MM.1S (cell line): ENCODE measurements around the gene CALHM3.

ENCODE experiments used
- DNase-seq: peaks from one replicate; pipeline ENCODE4 v3.0.0-alpha.2; 2015
- H2AFZ ChIP-seq: fragments of 300-600 bp; sonication (generic); 2 replicates; pipeline ENCODE4 v1.6.0; 2016; ENCODE audit warnings: antibody characterized with exemption, low read length
- H3F3A ChIP-seq: fragments of 300-600 bp; sonication (generic); 2 replicates; pipeline ENCODE4 v1.6.1; 2016; ENCODE audit warnings: mild to moderate bottlenecking, antibody characterized with exemption, low read length, moderate library complexity, mixed read lengths; ENCODE audit not compliant: insufficient read depth
- H3K27ac ChIP-seq: fragments of 300-600 bp; sonication (generic); 2 replicates; pipeline ENCODE4 v1.5.1; 2016; ENCODE audit warnings: mild to moderate bottlenecking, low read length
- H3K27me3 ChIP-seq: fragments of 300-600 bp; sonication (generic); replicated peaks from 2 replicates; pipeline ENCODE4 v1.6.0; 2016; ENCODE audit warnings: low read length; ENCODE audit not compliant: insufficient read depth
- H3K36me3 ChIP-seq: fragments of 300-600 bp; sonication (generic); replicated peaks from 2 replicates; pipeline ENCODE4 v1.6.1; 2016; ENCODE audit warnings: mild to moderate bottlenecking, low read length, mixed read lengths; ENCODE audit not compliant: insufficient read depth
- H3K4me1 ChIP-seq: fragments of 300-600 bp; sonication (generic); 2 replicates; pipeline ENCODE4 v1.6.1; 2016; ENCODE audit warnings: low read length, mixed read lengths
- H3K4me2 ChIP-seq: fragments of 300-600 bp; sonication (generic); 2 replicates; pipeline ENCODE4 v1.6.0; 2016; ENCODE audit warnings: low read depth, low read length
- H3K4me3 ChIP-seq: fragments of 300-600 bp; sonication (generic); 2 replicates; pipeline ENCODE4 v1.5.1; 2016; ENCODE audit warnings: low read length, mixed read lengths
- H3K79me2 ChIP-seq: fragments of 300-600 bp; sonication (generic); 2 replicates; pipeline ENCODE4 v1.6.1; 2016; ENCODE audit warnings: mixed run types, low read length, mixed read lengths
- H3K9ac ChIP-seq: fragments of 300-600 bp; sonication (generic); 2 replicates; pipeline ENCODE4 v1.6.1; 2016; ENCODE audit warnings: low read length, mixed read lengths
- H3K9me2 ChIP-seq: fragments of 300-600 bp; sonication (generic); replicated peaks from 2 replicates; pipeline ENCODE4 v1.6.1; 2016; ENCODE audit warnings: mild to moderate bottlenecking, low read length, mixed read lengths; ENCODE audit not compliant: insufficient read depth
- H3K9me3 ChIP-seq: fragments of 300-600 bp; sonication (generic); replicated peaks from 2 replicates; pipeline ENCODE4 v1.6.1; 2016; ENCODE audit warnings: mild to moderate bottlenecking, low read length, mixed read lengths; ENCODE audit not compliant: insufficient read depth
- H4K20me1 ChIP-seq: fragments of 300-600 bp; sonication (generic); 2 replicates; pipeline ENCODE4 v1.6.1; 2016; ENCODE audit warnings: mild to moderate bottlenecking, low read length, moderate library complexity, mixed read lengths; ENCODE audit not compliant: insufficient read depth
- CTCF ChIP-seq: fragments of 300-600 bp; sonication (generic); IDR thresholded peaks from 2 replicates; pipeline ENCODE4 v1.5.1; 2016; ENCODE audit warnings: antibody characterized with exemption, low read length, mixed read lengths
- EZH2 ChIP-seq: fragments of 300-600 bp; sonication (generic); optimal IDR thresholded peaks from 2 replicates; pipeline ENCODE3; 2017; ENCODE audit warnings: low read depth, mild to moderate bottlenecking, antibody characterized with exemption, low read length, mixed read lengths
- EZH2phosphoT487 ChIP-seq: fragments of 300-600 bp; sonication (generic); IDR thresholded peaks from 2 replicates; pipeline ENCODE4 v1.6.1; 2018; ENCODE audit warnings: antibody characterized with exemption, low read length

Gene CALHM3

DNA sequence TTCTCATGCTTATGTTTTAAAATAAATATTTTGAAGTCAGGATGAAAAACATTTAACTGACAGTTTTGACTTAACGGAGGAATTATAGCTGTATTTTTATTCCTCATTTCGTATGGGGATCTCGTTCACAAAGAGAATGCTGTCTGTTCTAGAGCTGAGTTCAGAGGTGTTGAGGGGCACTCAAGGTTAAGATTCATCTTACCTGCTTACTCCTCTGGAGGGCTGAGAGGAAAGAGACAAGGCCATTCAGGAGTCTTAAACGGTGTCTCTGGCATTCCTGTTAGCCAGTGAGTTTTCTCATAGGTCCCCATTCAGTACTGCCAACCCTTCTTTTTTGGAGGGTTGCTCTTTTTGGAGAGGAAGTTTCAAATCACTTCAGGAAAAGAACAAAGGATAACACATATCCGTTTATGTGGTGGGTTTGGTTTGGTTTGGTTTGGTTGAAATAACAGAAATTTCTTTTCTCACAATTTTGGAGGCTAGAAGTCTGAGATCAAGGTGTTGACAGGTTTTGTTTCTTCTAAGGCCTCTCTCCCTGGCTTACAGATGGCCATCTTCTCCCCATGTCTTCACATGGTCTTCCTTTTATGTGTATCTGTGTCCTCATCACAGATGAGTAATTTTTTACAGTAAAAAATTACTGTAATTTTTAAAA, 49.9 kb downstream of the CALHM3 start:
- H2AFZ ChIP-seq = no peak overlapping the region
- no peaks in the 10 kb centered on the region for H4K20me1 ChIP-seq
- H3K9ac ChIP-seq = no peak overlapping the region
- H3K4me1 ChIP-seq = no peaks in the 10 kb centered on the region
- H3K4me3 ChIP-seq = no peak overlapping the region
- no peak for DNase-seq
- H3K36me3 ChIP-seq = peaks cover 10% of the 10 kb centered on the region
- H3K27me3 ChIP-seq = no peaks in the 10 kb centered on the region
- H3K4me2 ChIP-seq = no peak overlapping the region
- H3K9me3 ChIP-seq = no peaks in the 10 kb centered on the region
- H3K79me2 ChIP-seq = 0 out of 2 replicates have a peak, but pooled peaks cover 2% of the 10 kb centered on the region
- no peaks in the 10 kb centered on the region for H3F3A ChIP-seq
- H3K27ac ChIP-seq = no peak overlapping the region
- no peak for TF ChIP-seq CTCF
- TF ChIP-seq EZH2phosphoT487 = no peak
- no peak for TF ChIP-seq EZH2
- H3K9me2 ChIP-seq = no peaks in the 10 kb centered on the region

GRCh38 chr10:103427866-103428265, 51.2 kb downstream of the CALHM3 start:
- Histone ChIP-seq H4K20me1 (no peaks in the 10 kb centered on the region), H3K9me3 (no peaks in the 10 kb centered on the region), H3K36me3 (peaks cover 10% of the 10 kb centered on the region), H3K9ac (no peak overlapping the region), H3K79me2 (0 out of 2 replicates have a peak, but pooled peaks cover 2% of the 10 kb centered on the region), H3K9me2 (no peaks in the 10 kb centered on the region), H3F3A (no peaks in the 10 kb centered on the region), H3K27me3 (no peaks in the 10 kb centered on the region), H3K27ac (no peak overlapping the region), H3K4me2 (no peak overlapping the region), H3K4me3 (no peak overlapping the region), H3K4me1 (no peaks in the 10 kb centered on the region), H2AFZ (no peak overlapping the region)
- DNase-seq = no peak
- TF ChIP-seq CTCF (no peak), EZH2 (no peak), EZH2phosphoT487 (no peak)

GRCh38 chr10:103423748-103424147, 55.3 kb downstream of the CALHM3 start:
- Histone ChIP-seq H3K9ac (no peak overlapping the region), H3K27me3 (no peaks in the 10 kb centered on the region), H3K9me2 (no peaks in the 10 kb centered on the region), H4K20me1 (no peaks in the 10 kb centered on the region), H3K4me3 (no peak overlapping the region), H3K36me3 (peaks cover 15% of the 10 kb centered on the region; the same call in 1 of the 2 replicates), H3K4me2 (no peak overlapping the region), H2AFZ (no peak overlapping the region), H3K4me1 (no peaks in the 10 kb centered on the region), H3K27ac (no peak overlapping the region), H3F3A (no peaks in the 10 kb centered on the region), H3K79me2 (0 out of 2 replicates have a peak, but pooled peaks cover 6% of the 10 kb centered on the region), H3K9me3 (no peaks in the 10 kb centered on the region)
- TF ChIP-seq EZH2 (no peak), CTCF (no peak), EZH2phosphoT487 (no peak)
- DNase-seq = no peak
